CD4-positive, CD25-positive, alpha-beta regulatory T cell (primary cell): ENCODE measurements around the gene KSR1. TPM values are rescaled to one million over a fixed set of nuclear protein-coding genes. Genes with fewer than 3 reads are reported as not detected.

Experiments
- ATAC-seq, 2 donors: fragments of 150-1000 bp; cut with Tn5 transposase; one replicate each; pipeline ENCODE4 v1.10.0; 2021; ENCODE audit warnings: low read depth in 2 of 2, moderate number of reproducible peaks in 2 of 2, moderate library complexity in 1 of 2
- DNase-seq, 3 donors: peaks; one replicate each; pipeline versions ENCODE4 v3.0.0 to v3.0.0-alpha.2; 2012 to 2022; ENCODE audit warnings: mixed read lengths in 1 of 3
- H3K27ac ChIP-seq: one replicate; pipeline ENCODE4 v1.7.0; 2013; ENCODE audit warnings: mild to moderate bottlenecking, low read length; ENCODE audit not compliant: insufficient read depth, poor library complexity, severe bottlenecking
- H3K27me3 ChIP-seq: one replicate; pipeline ENCODE4 v1.7.0; 2013; ENCODE audit warnings: low read length; ENCODE audit not compliant: control insufficient read depth, insufficient read depth
- H3K36me3 ChIP-seq: one replicate; pipeline ENCODE4 v1.7.0; 2013; ENCODE audit warnings: mild to moderate bottlenecking, low read length, moderate library complexity; ENCODE audit not compliant: control insufficient read depth, insufficient read depth
- H3K4me1 ChIP-seq: 2 replicates; pipeline ENCODE4 v1.7.0; 2013; ENCODE audit warnings: mild to moderate bottlenecking, low read length; ENCODE audit not compliant: insufficient read depth, control insufficient read depth, poor library complexity, severe bottlenecking
- H3K4me3 ChIP-seq: one replicate; pipeline ENCODE4 v1.7.0; 2013; ENCODE audit warnings: low read depth, mild to moderate bottlenecking, low read length, moderate library complexity
- H3K9me3 ChIP-seq, 2 experiments: 1 replicate in 1 of 2; 2 replicates in 1 of 2; pipeline ENCODE4 v1.7.0; 2013; ENCODE audit warnings: low read length in 2 of 2, mild to moderate bottlenecking in 1 of 2, moderate library complexity in 1 of 2; ENCODE audit not compliant: control insufficient read depth in 2 of 2
- H3K27ac Mint-ChIP-seq, 3 donors: one replicate each; pipeline ENCODE4 v1.8.0; 2020 to 2022; ENCODE audit warnings: mild to moderate bottlenecking in 3 of 3, mixed read lengths in 3 of 3, moderate library complexity in 2 of 3
- H3K27me3 Mint-ChIP-seq: one replicate; pipeline ENCODE4 v1.8.0; 2022; ENCODE audit warnings: mild to moderate bottlenecking, mixed read lengths
- H3K36me3 Mint-ChIP-seq: one replicate; pipeline ENCODE4 v1.8.0; 2020; ENCODE audit warnings: mixed read lengths
- H3K4me1 Mint-ChIP-seq, 4 donors: one replicate each; pipeline ENCODE4 v1.8.0; 2020 to 2022; ENCODE audit warnings: mixed read lengths in 4 of 4, mild to moderate bottlenecking in 1 of 4
- H3K4me3 Mint-ChIP-seq, 4 donors: one replicate each; pipeline ENCODE4 v1.8.0; 2020 to 2022; ENCODE audit warnings: mild to moderate bottlenecking in 4 of 4, mixed read lengths in 4 of 4, moderate library complexity in 3 of 4
- H3K9me3 Mint-ChIP-seq, 7 donors: one replicate each; pipeline ENCODE4 v1.8.0; 2020 to 2022; ENCODE audit warnings: mixed read lengths in 7 of 7, mild to moderate bottlenecking in 3 of 7, moderate library complexity in 2 of 7
- polyA plus RNA-seq, 4 donors: library from polyadenylated mRNA; unstranded; fragments of 300-500 nt; fragmentation: Illumina TruSeq; gene quantifications; one replicate each; pipeline ENCODE4 v1.2.3, GENCODE V29; 2021
- total RNA-seq: library from RNA; stranded (reverse); gene quantifications from one replicate; pipeline ENCODE4 v1.2.3, GENCODE V29; 2022

KSR1 gene
- total and polyA plus RNA-seq, 5 donors from 2014 or later: 1.2 to 69.5 (median 1.7) TPM

GRCh38 chr17:27469256-27469655 lies 13.0 kb downstream of the KSR1 start:
- Histone ChIP-seq H3K36me3 (no peaks in the 10 kb centered on the region), H3K4me3 (peak overlapping the region; percentile 26), H3K27me3 (no peaks in the 10 kb centered on the region), H3K9me3 (no peaks in the 10 kb centered on the region), H3K4me1 (peaks cover 56% of the 10 kb centered on the region), H3K27ac (peak overlapping the region; percentile 45)
- Mint-ChIP-seq H3K27me3 (no peaks in the 10 kb centered on the region), H3K4me1 (peaks cover 34 to 84% (median 67%) of the 10 kb centered on the region in 4 donors), H3K36me3 (no peaks in the 10 kb centered on the region), H3K9me3 (no peaks in the 10 kb centered on the region), H3K27ac (peak overlapping the region; percentile 48 to 81 (median 66)), H3K4me3 (peak overlapping the region in 2 of 4 donors; percentile 17 to 48)
- ATAC-seq (no peak), DNase-seq (no peak)

DNA sequence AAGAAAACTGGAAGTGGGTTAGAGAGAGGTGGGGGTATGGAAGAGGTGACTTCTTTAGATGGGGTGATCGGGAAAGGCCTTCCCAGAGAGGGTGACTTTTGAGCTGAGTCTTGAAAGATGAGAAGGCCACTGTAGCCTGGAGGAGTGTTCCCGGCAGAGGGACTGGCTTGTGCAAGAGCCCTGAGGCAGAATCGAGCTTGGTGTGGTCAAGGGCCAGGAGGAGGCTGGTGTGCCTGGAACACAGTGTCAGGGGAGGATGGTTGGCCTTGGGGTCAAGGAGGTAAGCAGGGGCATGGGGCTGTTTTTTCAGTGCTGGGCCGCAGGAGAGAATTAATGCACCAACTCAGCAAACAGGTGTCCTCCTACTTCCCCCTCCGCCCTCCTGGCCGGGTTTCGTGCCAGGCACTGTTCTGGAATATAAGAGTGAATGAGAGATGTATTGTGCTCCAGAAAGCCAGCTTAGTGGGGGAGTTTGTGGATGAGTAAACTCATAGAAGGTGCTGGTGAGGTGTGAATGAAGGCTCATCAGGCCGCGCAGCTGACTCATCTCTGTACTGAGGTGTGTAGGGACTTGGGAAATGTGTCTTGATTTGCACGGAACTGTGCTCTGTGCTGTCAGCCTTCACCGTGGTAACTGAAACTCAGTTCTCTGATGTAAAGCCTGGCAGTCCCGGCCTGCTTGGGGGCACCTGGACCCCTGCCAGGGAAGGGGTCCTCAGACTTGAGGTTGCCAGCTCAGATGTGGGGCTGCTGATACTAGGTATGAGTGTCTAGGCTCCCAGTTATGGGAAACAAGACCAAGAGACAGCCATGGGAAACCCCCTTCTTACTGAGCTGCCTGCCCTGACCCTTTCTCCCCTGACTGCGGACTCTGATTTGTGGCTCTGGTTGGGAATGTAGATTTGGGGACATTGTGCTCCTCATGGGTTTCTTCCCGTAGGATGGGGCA lies 15.3 kb downstream of the KSR1 start:
- Mint-ChIP-seq H3K27ac (peak overlapping the region; percentile 87 to 98 (median 91)), H3K27me3 (no peaks in the 10 kb centered on the region), H3K36me3 (no peaks in the 10 kb centered on the region), H3K4me3 (peak overlapping the region; percentile 57 to 74 (median 72)), H3K9me3 (no peaks in the 10 kb centered on the region), H3K4me1 (peaks cover 41 to 85% (median 73%) of the 10 kb centered on the region in 4 donors)
- Histone ChIP-seq H3K4me3 (peak overlapping the region; percentile 37), H3K36me3 (no peaks in the 10 kb centered on the region), H3K27ac (peak overlapping the region; percentile 92), H3K27me3 (no peaks in the 10 kb centered on the region), H3K9me3 (no peaks in the 10 kb centered on the region), H3K4me1 (peaks cover 71% of the 10 kb centered on the region)
- DNase-seq (peak; percentile 48 to 91 (median 53)), ATAC-seq (peak; percentile 79 to 80)

DNA sequence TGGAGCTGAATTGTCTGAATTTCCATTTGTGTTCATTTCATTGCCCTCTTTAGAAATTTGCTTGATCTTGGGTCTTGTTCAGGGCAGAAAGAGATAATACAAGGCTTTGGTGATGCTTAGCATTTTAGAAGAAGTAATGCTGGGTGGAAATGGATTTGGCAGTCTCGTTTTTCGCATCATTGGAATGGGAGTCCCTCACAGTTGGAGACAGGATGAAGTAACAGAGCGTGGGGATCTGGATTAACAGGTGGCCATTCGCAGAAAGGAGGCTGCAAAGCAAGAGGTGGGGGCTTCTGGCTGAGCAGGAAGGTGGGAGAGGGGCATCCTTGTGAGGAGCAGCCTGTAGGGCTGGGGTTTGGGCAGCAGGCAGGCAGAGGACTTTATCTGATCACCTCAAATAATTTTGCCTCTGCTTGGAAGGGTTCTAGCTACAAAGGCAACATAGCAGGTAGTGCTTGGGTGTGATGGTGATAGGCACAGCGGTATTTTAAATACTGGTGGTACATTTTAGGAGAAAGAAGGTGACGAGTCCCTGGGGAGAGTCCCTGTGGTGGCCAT lies 17.0 kb downstream of the KSR1 start:
- ATAC-seq (peak in 1 of 2 donors; percentile 49), DNase-seq (peak in 1 of 3 donors; percentile 15)
- peak overlapping the region; percentile 7 to 77 (median 58) for H3K4me3 Mint-ChIP-seq
- H3K27ac Mint-ChIP-seq: peak overlapping the region; percentile 87 to 95 (median 91)
- H3K9me3 Mint-ChIP-seq: no peaks in the 10 kb centered on the region
- Histone ChIP-seq H3K27me3 (no peaks in the 10 kb centered on the region), H3K4me1 (peaks cover 61% of the 10 kb centered on the region), H3K36me3 (no peaks in the 10 kb centered on the region), H3K9me3 (no peaks in the 10 kb centered on the region), H3K4me3 (peak overlapping the region; percentile 77), H3K27ac (peak overlapping the region; percentile 92)
- no peaks in the 10 kb centered on the region for H3K36me3 Mint-ChIP-seq
- no peaks in the 10 kb centered on the region for H3K27me3 Mint-ChIP-seq
- peaks cover 41 to 85% (median 67%) of the 10 kb centered on the region in 4 donors for H3K4me1 Mint-ChIP-seq

- Histone ChIP-seq H3K9me3 (no peaks in the 10 kb centered on the region), H3K4me1 (peaks cover 57% of the 10 kb centered on the region), H3K4me3 (peak overlapping the region; percentile 77), H3K27ac (peak overlapping the region; percentile 92), H3K36me3 (no peaks in the 10 kb centered on the region), H3K27me3 (no peaks in the 10 kb centered on the region)
- Mint-ChIP-seq H3K27ac (peak overlapping the region; percentile 87 to 95 (median 91)), H3K36me3 (no peaks in the 10 kb centered on the region), H3K27me3 (no peaks in the 10 kb centered on the region), H3K4me3 (peak overlapping the region; percentile 7 to 77 (median 58)), H3K9me3 (no peaks in the 10 kb centered on the region), H3K4me1 (peaks cover 41 to 79% (median 63%) of the 10 kb centered on the region in 4 donors)
- ATAC-seq (peak; percentile 40 to 52), DNase-seq (peak; percentile 43 to 75 (median 59))
These were observed 17.7 kb downstream of the KSR1 start for GRCh38 chr17:27473748-27474609.

DNA sequence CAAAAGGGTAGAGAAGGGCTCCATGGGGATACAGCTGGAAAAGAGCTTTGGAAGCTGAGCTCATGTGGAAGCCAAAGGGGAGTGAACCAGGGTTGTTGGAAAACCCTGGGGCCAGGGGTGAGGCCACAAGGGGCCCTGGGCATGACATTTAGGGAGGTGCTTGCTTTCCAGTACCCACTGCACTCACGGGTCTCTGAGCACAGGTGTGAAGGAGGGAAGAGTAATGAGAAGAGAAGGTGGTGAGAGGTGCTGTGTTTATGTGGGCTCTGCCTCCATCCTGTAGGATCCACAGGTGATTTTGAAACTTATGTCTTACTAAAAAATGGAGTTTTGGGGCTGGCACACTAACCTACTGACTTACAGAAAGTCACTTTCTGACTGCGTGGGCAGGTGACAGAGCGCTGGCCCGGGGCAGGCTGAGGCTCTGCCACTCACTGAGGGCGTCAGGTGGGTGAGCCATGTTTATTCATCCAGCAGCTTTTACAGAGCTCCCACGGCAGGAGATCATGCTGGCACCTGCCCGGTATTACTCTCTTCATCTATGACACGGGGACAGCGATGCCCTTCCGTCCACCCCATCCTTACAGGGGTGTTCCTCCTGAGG lies 18.9 kb downstream of the KSR1 start:
- Histone ChIP-seq H3K27ac (peak overlapping the region; percentile 92), H3K9me3 (no peaks in the 10 kb centered on the region), H3K36me3 (no peaks in the 10 kb centered on the region), H3K4me1 (peaks cover 53% of the 10 kb centered on the region), H3K27me3 (no peaks in the 10 kb centered on the region), H3K4me3 (peak overlapping the region; percentile 14)
- Mint-ChIP-seq H3K27ac (peak overlapping the region; percentile 87 to 97 (median 94)), H3K27me3 (no peaks in the 10 kb centered on the region), H3K9me3 (no peaks in the 10 kb centered on the region), H3K4me3 (peak overlapping the region; percentile 46 to 77 (median 64)), H3K36me3 (no peaks in the 10 kb centered on the region), H3K4me1 (peaks cover 36 to 82% (median 61%) of the 10 kb centered on the region in 4 donors)
- DNase-seq (peak in 1 of 3 donors; percentile 49), ATAC-seq (no peak)

DNA sequence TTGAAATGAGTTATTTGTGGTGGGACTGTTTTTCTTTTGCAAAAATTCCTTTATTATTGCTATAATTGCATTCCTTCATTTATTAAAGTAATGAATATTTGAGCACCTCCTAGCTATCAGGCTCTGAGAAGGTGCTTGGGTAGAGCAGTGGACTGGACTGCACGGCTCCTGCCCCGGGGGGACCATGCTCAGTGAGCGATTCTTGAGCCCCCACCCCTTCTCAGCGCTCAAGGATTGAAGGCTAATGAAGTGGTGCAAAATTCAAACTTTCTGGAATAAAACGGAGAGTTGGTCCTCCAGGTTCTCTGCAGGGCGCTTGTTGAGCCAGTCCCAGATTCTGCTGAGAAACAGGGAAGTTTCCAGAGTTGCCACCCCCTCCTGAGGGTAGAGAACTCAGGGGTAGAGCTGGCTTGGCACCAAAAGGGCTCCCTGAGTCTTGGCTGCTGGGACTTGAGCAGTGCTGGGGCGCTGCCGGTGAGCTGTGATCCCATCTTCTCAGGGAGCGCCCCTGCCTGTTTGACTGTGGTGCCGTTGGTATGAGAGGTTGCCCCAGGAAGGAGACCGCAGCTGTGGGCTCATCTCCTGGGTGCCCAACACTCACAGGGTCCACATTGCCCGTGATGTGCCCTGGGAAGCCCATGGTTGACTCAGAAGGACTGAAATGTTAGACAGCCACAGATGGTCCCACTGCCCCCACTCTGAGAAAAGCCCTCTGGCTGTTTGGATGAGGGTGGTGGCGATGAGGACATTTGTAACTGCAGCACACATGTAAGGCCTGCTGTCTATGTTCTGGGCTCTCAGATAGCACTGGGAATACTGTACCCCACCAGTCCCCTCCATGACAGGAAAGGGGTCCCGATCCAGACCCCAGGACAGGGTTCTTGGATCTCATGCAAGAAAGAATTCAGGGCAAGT lies 20.0 kb downstream of the KSR1 start:
- H3K4me1 Mint-ChIP-seq: peaks cover 37 to 82% (median 64%) of the 10 kb centered on the region in 4 donors
- Histone ChIP-seq H3K9me3 (no peaks in the 10 kb centered on the region), H3K36me3 (no peaks in the 10 kb centered on the region), H3K27ac (peak overlapping the region; percentile 92), H3K4me1 (peaks cover 56% of the 10 kb centered on the region), H3K27me3 (no peaks in the 10 kb centered on the region), H3K4me3 (peak overlapping the region; percentile 14)
- H3K9me3 Mint-ChIP-seq: no peaks in the 10 kb centered on the region
- peak overlapping the region; percentile 87 to 97 (median 94) for H3K27ac Mint-ChIP-seq
- DNase-seq (no peak), ATAC-seq (no peak)
- H3K36me3 Mint-ChIP-seq: no peaks in the 10 kb centered on the region
- H3K4me3 Mint-ChIP-seq: peak overlapping the region in 2 of 4 donors; percentile 46 to 77
- H3K27me3 Mint-ChIP-seq: no peaks in the 10 kb centered on the region
